Esophagus muscularis mucosa (tissue), 3 donors: ENCODE data around the gene RPS25.

Experiments used
- CTCF ChIP-seq, 3 experiments: fragments of 200-600 bp in 2 of 3; fragments of 450-650 bp in 1 of 3; sonication (generic) in 2 of 3; IDR thresholded peaks; one replicate each; pipeline ENCODE4 v1.5.1; 2017 to 2019; ENCODE audit warnings: antibody characterized with exemption in 3 of 3, mild to moderate bottlenecking in 2 of 3, moderate library complexity in 1 of 3
- POLR2AphosphoS5 ChIP-seq, 2 donors: sonication (generic); formaldehyde crosslinking; IDR thresholded peaks; one replicate each; pipeline ENCODE4 v1.6.1; 2017; ENCODE audit warnings: antibody characterized with exemption in 2 of 2

GRCh38 chr11:119028346-119029068 lies 10.4 kb upstream of the RPS25 start:
- TF ChIP-seq POLR2AphosphoS5 (IDR thresholded peaks at IDR 0.05): no peak
- TF ChIP-seq CTCF (IDR thresholded peaks at IDR 0.05): no peak
